PC-9 (cell line): ENCODE data around the gene THSD1. TPM values are rescaled to one million over a fixed set of nuclear protein-coding genes. Genes with fewer than 3 reads are reported as not detected.

Source experiments
- BruUV-seq: library from RNA; stranded (reverse); fragments of 400-500 nt; replicated peaks from 2 replicates; lab custom pipeline; 2021; lab: Mats Ljungman, UMichigan
- CTCF ChIA-PET: fragments of 300-600 bp; sonication (Branson Sonifier 250); formaldehyde crosslinking; loops from one replicate; lab custom pipeline; 2022; ENCODE audit warnings: antibody characterized with exemption; lab: Charles Lee
- POLR2A ChIA-PET: fragments of 300-600 bp; sonication (Branson Sonifier 250); formaldehyde crosslinking; loops from one replicate; lab custom pipeline; 2022; ENCODE audit warnings: antibody characterized with exemption; ENCODE audit not compliant: unreplicated experiment; lab: Charles Lee
- DNase-seq, 2 experiments: peaks; one replicate each; pipeline versions ENCODE4 v3.0.0 to v3.0.0-alpha.2; 2015 to 2022; ENCODE audit warnings: mixed read lengths in 1 of 2
- H2AFZ ChIP-seq: fragments of 200-600 bp; sonication (generic); 2 replicates; pipeline ENCODE4 v1.8.1; 2017; ENCODE audit warnings: antibody characterized with exemption
- H3F3A ChIP-seq: fragments of 200-600 bp; sonication (generic); 2 replicates; pipeline ENCODE4 v1.8.1; 2017; ENCODE audit warnings: antibody characterized with exemption, mild to moderate bottlenecking, low read depth; ENCODE audit not compliant: insufficient read depth
- H3K27ac ChIP-seq: fragments of 200-600 bp; sonication (generic); 2 replicates; pipeline ENCODE4 v1.6.1; 2016; ENCODE audit warnings: mixed run types
- H3K27me3 ChIP-seq: fragments of 200-600 bp; sonication (generic); 2 replicates; pipeline ENCODE4 v1.6.1; 2016; ENCODE audit warnings: low read depth, mixed run types; ENCODE audit not compliant: insufficient read depth
- H3K36me3 ChIP-seq: fragments of 200-600 bp; sonication (generic); 2 replicates; pipeline ENCODE4 v1.6.1; 2016; ENCODE audit warnings: low read depth, mixed run types
- H3K4me1 ChIP-seq: fragments of 200-600 bp; sonication (generic); replicated peaks from 2 replicates; pipeline ENCODE4 v1.6.1; 2016; ENCODE audit warnings: mixed run types; ENCODE audit not compliant: insufficient read depth
- H3K4me2 ChIP-seq: fragments of 200-600 bp; sonication (generic); 2 replicates; pipeline ENCODE4 v1.6.1; 2017; ENCODE audit warnings: mixed run types
- H3K4me3 ChIP-seq: fragments of 200-600 bp; sonication (generic); 2 replicates; pipeline ENCODE4 v1.6.1; 2016; ENCODE audit warnings: mixed run types
- H3K79me2 ChIP-seq: fragments of 200-600 bp; sonication (generic); 2 replicates; pipeline ENCODE4 v1.6.1; 2017; ENCODE audit warnings: low read depth, mixed run types
- H3K9me2 ChIP-seq: fragments of 200-600 bp; sonication (generic); 2 replicates; pipeline ENCODE4 v1.8.1; 2017; ENCODE audit warnings: mild to moderate bottlenecking; ENCODE audit not compliant: insufficient read depth
- H3K9me3 ChIP-seq: fragments of 200-600 bp; sonication (generic); 2 replicates; pipeline ENCODE4 v1.8.1; 2016; ENCODE audit warnings: low read depth; ENCODE audit not compliant: insufficient read depth
- H4K20me1 ChIP-seq: fragments of 200-600 bp; sonication (generic); 2 replicates; pipeline ENCODE4 v1.8.1; 2017; ENCODE audit not compliant: insufficient read depth
- CTCF ChIP-seq: fragments of 200-600 bp; sonication (generic); conservative IDR thresholded peaks from 2 replicates; pipeline ENCODE4 v1.6.1; 2017; ENCODE audit warnings: mixed run types, antibody characterized with exemption, mild to moderate bottlenecking, moderate library complexity
- EZH2 ChIP-seq: fragments of 200-600 bp; sonication (generic); IDR thresholded peaks from 2 replicates; pipeline ENCODE4 v1.8.0; 2017; ENCODE audit warnings: antibody characterized with exemption, low read depth
- intact Hi-C: fragments of 100-400 bp; cut with micrococcal nuclease; formaldehyde crosslinking; loops from one replicate; pipeline ENCODE4 v1.10.0; 2022; ENCODE audit not compliant: unreplicated experiment
- total RNA-seq: library from RNA; stranded (reverse); gene quantifications from 2 replicates; pipeline ENCODE4 v1.2.3, GENCODE V29; 2021

Gene THSD1
- total RNA-seq, 1 experiment from 2014 or later = 0.33 TPM

DNA sequence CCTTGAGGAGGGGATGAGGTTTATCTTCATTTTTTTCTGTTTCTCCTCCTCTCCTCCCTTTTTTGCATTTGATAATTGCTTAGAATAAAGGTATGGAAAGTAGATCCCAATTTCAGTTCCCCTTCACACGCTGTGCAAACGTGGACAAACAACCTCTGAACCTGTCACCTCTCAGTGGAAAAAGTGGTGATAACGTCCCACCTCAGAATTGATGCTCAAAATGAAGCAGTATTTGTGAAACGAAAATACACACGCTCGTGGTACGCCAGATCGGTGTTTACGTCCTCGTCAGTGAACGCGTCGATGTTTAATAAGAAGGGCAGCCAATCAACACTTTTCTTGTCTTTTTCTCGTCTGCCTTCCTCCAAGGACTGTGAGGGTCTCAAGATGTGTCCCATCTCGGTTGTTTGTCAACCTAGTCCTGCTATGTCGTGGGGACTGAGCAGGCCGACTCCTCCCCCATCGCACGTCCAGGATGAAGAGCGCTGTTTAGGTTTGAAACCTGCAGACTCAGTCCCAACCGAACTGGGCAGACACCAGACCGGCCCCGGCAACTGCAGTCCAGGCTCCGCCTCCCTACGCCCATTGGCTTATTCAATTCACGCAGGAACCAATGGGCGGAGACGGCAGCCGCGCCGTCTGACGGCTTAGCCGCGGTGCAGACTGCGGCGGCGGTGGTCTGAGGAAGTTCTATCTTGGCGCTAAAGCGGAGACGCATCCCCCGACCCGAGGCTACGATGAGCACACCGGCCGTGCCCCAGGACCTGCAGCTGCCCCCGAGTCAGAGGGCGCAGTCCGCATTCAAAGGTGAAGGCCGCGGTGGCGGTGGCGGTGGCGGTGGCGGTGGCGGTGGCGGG, 49.1 kb upstream of the THSD1 start, which contains the start of gene CKAP2:
Gene CKAP2 (plus strand): TSS at position 659 of the 857 bp plus-strand sequence. CDS start 79 bp downstream, at position 738.
- H3K4me3 ChIP-seq = peak within 1 kb of the TSS; percentile 85
- H3K27ac ChIP-seq = peak within 1 kb of the TSS; percentile 44
- CTCF ChIA-PET = interaction anchor here (0.6 kb wide), 1 partner anchor 1001 kb away, joined by 4 read pairs; no protein-coding TSS in a partner anchor
- H3K9me2 ChIP-seq = no peaks in the 10 kb centered on the region
- peaks cover 35% of the 10 kb centered on the region for H3K4me1 ChIP-seq
- TF ChIP-seq EZH2 = no peak
- no peak for TF ChIP-seq CTCF
- H3K79me2 ChIP-seq = peaks cover 45% of the 10 kb centered on the region
- peak; percentile 86 to 93 for DNase-seq
- H3F3A ChIP-seq = no peaks in the 10 kb centered on the region; the same call in none of the 2 replicates
- H3K36me3 ChIP-seq = peaks cover 6% of the 10 kb centered on the region; the same call in 1 of the 2 replicates
- POLR2A ChIA-PET = no interaction called here
- BruUV-seq = TSS peak; percentile 84
- H3K4me2 ChIP-seq = peak within 1 kb of the TSS; percentile 78
- H3K27me3 ChIP-seq = no peaks in the 10 kb centered on the region
- H4K20me1 ChIP-seq = no peaks in the 10 kb centered on the region
- no peaks in the 10 kb centered on the region for H3K9me3 ChIP-seq
- H2AFZ ChIP-seq = peak within 1 kb of the TSS; percentile 90
- intact Hi-C loops = loop anchor here (2.0 to 10.0 kb wide), 7 partner anchors 200 to 653 kb away; partner anchors contain the start of genes ALG11, ATP7B, DHRS12 and NEK5

GRCh38 chr13:52454459-52454819, 48.5 kb upstream of the THSD1 start:
- intact Hi-C loops = loop anchor here (2.0 to 10.0 kb wide), 7 partner anchors 200 to 652 kb away; partner anchors contain the start of genes ALG11, ATP7B, DHRS12 and NEK5
- TF ChIP-seq EZH2 (no peak), CTCF (no peak)
- no TSS peak for BruUV-seq
- DNase-seq = no peak
- ChIA-PET POLR2A (no interaction called here), CTCF (no interaction called here)
- peaks cover 6% of the 10 kb centered on the region; the same call in 1 of the 2 replicates for H3K36me3 ChIP-seq
- H2AFZ ChIP-seq = peak overlapping the region; percentile 90
- H3K27ac ChIP-seq = peak overlapping the region; percentile 25
- H3K4me2 ChIP-seq = peak overlapping the region; percentile 78
- peaks cover 44% of the 10 kb centered on the region for H3K79me2 ChIP-seq
- no peaks in the 10 kb centered on the region; the same call in none of the 2 replicates for H3F3A ChIP-seq
- H3K4me1 ChIP-seq = peaks cover 35% of the 10 kb centered on the region
- peak overlapping the region; percentile 85 for H3K4me3 ChIP-seq
- no peaks in the 10 kb centered on the region for H3K27me3 ChIP-seq
- no peaks in the 10 kb centered on the region for H3K9me3 ChIP-seq
- H4K20me1 ChIP-seq = no peaks in the 10 kb centered on the region
- H3K9me2 ChIP-seq = no peaks in the 10 kb centered on the region

DNA sequence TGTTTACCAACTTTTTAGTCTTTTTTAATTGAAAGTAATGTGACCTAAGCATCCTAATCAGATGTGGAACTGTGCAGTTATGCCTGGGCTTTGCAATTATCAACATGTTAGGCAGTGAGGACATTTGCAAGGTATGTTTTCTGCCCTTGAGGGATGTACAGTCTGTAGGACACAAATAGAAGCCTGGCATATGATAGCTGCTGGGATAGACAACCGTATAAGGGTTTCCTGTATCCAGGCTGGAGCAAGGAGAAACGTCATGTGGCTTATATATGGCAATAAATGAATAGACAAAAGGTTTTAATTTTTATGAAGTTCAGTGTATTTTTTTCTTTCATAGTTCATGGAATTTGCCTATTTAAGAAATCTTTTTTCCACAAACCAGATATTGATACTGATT, 46.5 kb upstream of the THSD1 start:
- H3K4me2 ChIP-seq = no peak overlapping the region
- no peaks in the 10 kb centered on the region; the same call in none of the 2 replicates for H3F3A ChIP-seq
- no peak overlapping the region for H3K4me3 ChIP-seq
- H3K79me2 ChIP-seq = peaks cover 47% of the 10 kb centered on the region
- no peak for DNase-seq
- intact Hi-C loops = loop anchor here (5.0 to 10.0 kb wide), 6 partner anchors 202 to 650 kb away; partner anchors contain the start of genes ALG11, ATP7B, DHRS12 and NEK5
- no peaks in the 10 kb centered on the region for H4K20me1 ChIP-seq
- ChIA-PET CTCF (no interaction called here), POLR2A (no interaction called here)
- H3K4me1 ChIP-seq = peaks cover 49% of the 10 kb centered on the region
- H3K27me3 ChIP-seq = no peaks in the 10 kb centered on the region
- H3K9me3 ChIP-seq = no peaks in the 10 kb centered on the region
- BruUV-seq = no TSS peak
- H3K9me2 ChIP-seq = no peaks in the 10 kb centered on the region
- no peak overlapping the region for H3K27ac ChIP-seq
- H3K36me3 ChIP-seq = no peaks in the 10 kb centered on the region; the same call in 1 of the 2 replicates
- TF ChIP-seq EZH2 (no peak), CTCF (no peak)
- no peak overlapping the region for H2AFZ ChIP-seq
